Astrocyte of the hippocampus (primary cell): ENCODE measurements around the gene ZNRF3.
"Not testable (repeated sequence)": the region's sequence is repeated elsewhere in the genome, so short reads cannot be mapped to it uniquely, and the experiment has no call there.

Source experiments
- DNase-seq: peaks from one replicate; pipeline ENCODE4 v3.0.0; 2011; ENCODE audit warnings: low read depth, low spot score

ZNRF3 gene

GRCh38 chr22:28907311-28908008 lies 24.1 kb downstream of the ZNRF3 start:
- no peak for DNase-seq

- not testable (repeated sequence) for DNase-seq
These were observed 25.4 kb downstream of the ZNRF3 start for GRCh38 chr22:28908810-28909209.

DNA sequence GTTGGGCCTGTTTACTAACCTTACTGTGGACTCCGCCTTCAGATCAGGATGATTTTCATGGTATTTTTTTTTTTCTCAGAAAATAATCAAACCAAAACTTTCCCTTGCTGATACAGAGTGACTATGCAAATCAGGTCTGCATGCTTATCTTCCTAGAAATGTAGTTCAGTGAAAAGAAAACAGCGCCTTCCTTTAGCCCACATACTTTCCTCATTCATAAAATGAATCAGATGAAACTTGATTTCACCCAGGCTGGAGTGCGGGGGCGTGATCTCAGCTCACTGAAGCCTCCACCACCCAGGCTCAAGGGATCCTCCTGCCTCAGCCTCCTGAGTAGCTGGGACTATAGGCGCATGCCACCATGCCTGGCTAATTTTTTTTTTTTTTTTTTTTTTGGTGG lies 26.0 kb downstream of the ZNRF3 start:
- DNase-seq: peak; percentile 44

DNA sequence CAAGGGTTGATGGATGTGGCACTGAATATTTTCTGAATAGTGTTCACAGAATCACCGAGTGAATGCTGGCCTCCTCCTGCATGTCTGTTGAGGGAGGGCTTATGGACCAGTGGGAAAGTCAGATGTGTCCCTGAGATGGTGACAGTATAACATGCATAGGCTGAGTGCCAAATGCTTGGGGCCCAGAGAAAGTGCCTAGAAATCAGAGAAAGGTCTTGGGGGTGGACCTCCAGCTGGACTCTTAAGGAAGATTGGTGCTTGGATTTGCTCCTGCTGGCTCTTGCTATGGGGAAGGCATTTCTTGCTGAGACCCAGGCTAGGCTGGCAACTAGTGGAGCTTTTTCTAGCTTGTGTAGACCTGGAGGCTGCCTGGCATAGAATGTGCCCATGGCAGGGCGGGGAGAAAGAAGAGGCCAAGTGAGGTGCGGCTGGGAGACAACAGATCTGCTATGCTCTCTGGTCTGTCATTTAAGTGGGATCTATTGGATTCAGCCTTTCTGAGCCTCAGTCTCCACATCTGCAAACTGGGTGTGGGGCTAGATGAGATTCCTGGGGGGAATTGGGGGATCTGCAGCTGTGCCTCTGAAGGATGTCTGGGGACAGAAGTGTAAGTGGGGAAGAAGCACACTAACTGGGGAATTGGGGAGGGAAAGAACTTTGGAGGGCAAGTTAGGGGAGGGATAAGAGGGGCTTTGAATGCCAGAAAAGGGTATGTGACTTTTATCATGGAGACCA lies 27.4 kb downstream of the ZNRF3 start:
- no peak for DNase-seq

DNA sequence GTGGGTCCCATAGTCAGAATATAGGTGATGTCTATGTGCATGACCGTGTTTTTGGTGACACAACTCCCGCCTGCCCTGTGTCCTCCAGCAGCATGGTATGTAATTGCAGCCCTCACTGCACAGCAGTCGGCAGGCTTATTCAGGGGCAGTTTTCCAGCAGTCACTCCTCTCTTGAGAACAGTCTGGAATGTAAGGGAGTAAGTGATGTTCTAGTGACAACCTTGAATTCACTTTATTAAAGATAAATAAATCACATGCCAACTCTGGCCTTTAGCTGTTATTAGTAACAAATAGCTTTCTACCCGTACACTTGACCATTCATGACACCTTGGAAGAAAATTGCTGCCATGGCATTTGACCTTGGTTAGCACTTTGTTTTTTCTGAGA lies 27.9 kb downstream of the ZNRF3 start:
- DNase-seq: no peak

GRCh38 chr22:28911777-28912669 lies 28.7 kb downstream of the ZNRF3 start:
- DNase-seq: peak; percentile 55

DNA sequence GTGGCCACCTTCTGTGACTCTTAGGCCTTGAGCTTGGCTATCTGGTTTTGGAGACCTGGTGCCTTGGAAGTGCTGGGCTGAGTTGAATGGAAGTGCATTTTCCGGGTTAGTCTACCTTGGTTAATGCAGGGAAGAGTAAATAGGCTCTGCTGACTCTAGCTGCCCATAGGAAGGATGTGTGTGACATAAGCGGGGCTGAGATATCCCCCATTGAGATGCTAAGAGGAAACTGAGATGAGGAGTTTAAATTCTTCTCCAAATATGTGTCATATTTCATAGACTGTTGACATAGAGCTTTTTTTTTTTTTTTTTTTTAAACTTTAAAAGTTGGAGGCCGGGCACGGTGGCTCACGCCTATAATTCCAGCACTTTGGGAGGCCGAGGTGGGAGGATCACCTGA lies 30.8 kb downstream of the ZNRF3 start:
- no peak for DNase-seq

DNA sequence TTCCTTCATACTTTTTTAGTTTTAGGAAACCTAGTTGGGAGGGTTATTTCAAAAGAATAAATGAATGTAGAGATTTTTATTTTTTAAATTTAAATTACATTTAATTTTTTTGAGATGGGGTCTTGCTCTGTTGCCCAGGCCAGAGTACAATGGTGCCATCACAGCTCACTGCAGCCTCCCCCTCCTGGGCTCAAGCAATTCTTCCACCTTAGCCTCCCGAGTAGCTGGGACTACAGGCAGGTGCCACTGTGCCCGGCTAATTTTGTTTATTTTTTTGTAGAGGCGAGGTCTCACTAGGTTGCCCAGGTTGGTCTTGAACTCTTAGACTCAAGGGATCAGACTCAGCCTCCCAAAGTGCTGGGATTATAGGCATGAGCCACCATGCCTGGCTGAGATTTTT lies 32.6 kb downstream of the ZNRF3 start:
- no peak for DNase-seq

GRCh38 chr22:28917747-28918549 lies 34.6 kb downstream of the ZNRF3 start:
- DNase-seq: peak; percentile 82

- DNase-seq: no peak
These were observed 35.3 kb downstream of the ZNRF3 start for GRCh38 chr22:28918550-28919271.

- no peak for DNase-seq
These were observed 37.6 kb downstream of the ZNRF3 start for GRCh38 chr22:28920757-28921584.

GRCh38 chr22:28921585-28921879 lies 38.2 kb downstream of the ZNRF3 start:
- DNase-seq: no peak

- DNase-seq: no peak
These were observed 39.3 kb downstream of the ZNRF3 start for GRCh38 chr22:28922540-28923244.

GRCh38 chr22:28923826-28924732 lies 40.7 kb downstream of the ZNRF3 start:
- peak; percentile 67 for DNase-seq

DNA sequence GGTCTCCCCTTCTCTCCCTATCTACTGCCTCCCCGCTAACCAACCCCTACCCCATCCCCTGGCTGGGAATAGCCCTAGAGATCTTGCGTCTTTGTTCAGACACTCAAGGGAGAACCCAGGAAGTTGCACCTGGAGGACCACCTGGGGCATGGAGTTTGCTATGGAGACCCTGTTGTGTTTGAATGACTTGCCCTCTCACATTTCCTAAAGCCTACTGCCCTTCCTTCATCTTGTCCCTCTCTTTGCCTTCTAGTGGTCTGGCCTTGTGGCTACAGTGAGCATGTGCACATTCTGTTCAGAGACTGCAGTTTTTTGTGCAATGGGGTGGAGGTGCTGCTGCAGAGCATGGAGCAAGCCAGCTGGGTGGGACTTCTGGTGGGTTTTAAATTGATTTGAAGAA lies 42.5 kb downstream of the ZNRF3 start:
- DNase-seq: no peak

GRCh38 chr22:28927630-28928029 lies 44.3 kb downstream of the ZNRF3 start:
- no peak for DNase-seq

GRCh38 chr22:28929197-28929596 lies 45.8 kb downstream of the ZNRF3 start:
- no peak for DNase-seq

- DNase-seq: peak; percentile 64
These were observed 47.1 kb downstream of the ZNRF3 start for GRCh38 chr22:28930357-28931007.
